Epithelial cell of esophagus (primary cell): ENCODE measurements around the gene L3MBTL1.

Experiments used
- DNase-seq: peaks from one replicate; pipeline ENCODE4 v3.0.0; 2010; ENCODE audit warnings: low read depth
- H3K4me3 ChIP-seq: 2 replicates; pipeline ENCODE4 v1.5.1; 2011; ENCODE audit warnings: mild to moderate bottlenecking, low read length, control low read depth
- TF ChIP-seq, protein P1 (sequence below): IDR thresholded peaks from 2 replicates; pipeline ENCODE4 v1.5.1; 2011; ENCODE audit warnings: low read depth, mild to moderate bottlenecking, low read length, control low read depth, inconsistent platforms; ENCODE audit not compliant: insufficient read depth; ENCODE audit errors: missing control alignments

L3MBTL1 gene

GRCh38 chr20:43534791-43535350 lies 27.4 kb downstream of the L3MBTL1 start:
- H3K4me3 ChIP-seq: no peak overlapping the region
- TF ChIP-seq, protein P1, sequence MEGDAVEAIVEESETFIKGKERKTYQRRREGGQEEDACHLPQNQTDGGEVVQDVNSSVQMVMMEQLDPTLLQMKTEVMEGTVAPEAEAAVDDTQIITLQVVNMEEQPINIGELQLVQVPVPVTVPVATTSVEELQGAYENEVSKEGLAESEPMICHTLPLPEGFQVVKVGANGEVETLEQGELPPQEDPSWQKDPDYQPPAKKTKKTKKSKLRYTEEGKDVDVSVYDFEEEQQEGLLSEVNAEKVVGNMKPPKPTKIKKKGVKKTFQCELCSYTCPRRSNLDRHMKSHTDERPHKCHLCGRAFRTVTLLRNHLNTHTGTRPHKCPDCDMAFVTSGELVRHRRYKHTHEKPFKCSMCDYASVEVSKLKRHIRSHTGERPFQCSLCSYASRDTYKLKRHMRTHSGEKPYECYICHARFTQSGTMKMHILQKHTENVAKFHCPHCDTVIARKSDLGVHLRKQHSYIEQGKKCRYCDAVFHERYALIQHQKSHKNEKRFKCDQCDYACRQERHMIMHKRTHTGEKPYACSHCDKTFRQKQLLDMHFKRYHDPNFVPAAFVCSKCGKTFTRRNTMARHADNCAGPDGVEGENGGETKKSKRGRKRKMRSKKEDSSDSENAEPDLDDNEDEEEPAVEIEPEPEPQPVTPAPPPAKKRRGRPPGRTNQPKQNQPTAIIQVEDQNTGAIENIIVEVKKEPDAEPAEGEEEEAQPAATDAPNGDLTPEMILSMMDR: no peak
- no peak for DNase-seq

GRCh38 chr20:43535370-43536004 lies 28.0 kb downstream of the L3MBTL1 start:
- no peak for DNase-seq
- TF ChIP-seq, protein P1: no peak
- no peak overlapping the region for H3K4me3 ChIP-seq

DNA sequence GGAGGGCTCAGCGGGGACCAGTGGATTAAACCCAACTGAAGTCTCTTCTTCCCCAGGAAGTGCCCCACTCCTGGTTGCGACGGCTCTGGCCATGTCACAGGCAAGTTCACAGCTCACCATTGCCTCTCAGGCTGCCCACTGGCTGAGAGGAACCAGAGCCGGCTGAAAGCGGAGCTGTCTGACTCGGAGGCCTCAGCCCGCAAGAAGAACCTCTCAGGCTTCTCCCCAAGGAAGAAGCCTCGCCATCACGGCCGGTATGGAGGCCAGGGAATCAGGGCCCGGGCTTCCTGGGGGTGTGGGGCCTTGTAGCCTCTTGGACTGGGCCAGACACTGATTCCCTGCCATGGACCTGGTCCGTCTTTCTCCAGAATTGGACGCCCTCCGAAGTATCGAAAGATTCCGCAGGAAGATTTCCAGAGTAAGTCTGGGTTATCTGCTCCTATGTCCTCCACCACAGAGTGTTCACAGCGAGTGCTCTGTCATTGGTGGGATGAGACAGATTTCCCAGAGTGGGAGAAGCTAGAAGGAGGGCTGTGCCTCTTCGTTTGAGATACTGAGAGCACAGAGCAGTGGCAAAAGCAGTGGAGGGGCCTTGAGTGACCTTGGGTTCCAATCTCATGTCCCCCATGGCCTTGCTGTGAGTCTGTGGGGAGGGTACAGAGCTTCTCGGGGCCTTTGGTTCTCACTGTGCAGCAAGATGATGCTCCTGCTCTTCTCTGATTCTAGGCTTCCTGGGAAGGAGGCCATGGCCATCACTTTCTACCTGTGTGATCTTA lies 28.7 kb downstream of the L3MBTL1 start:
- no peak for DNase-seq
- TF ChIP-seq, protein P1: no peak
- H3K4me3 ChIP-seq: no peak overlapping the region

DNA sequence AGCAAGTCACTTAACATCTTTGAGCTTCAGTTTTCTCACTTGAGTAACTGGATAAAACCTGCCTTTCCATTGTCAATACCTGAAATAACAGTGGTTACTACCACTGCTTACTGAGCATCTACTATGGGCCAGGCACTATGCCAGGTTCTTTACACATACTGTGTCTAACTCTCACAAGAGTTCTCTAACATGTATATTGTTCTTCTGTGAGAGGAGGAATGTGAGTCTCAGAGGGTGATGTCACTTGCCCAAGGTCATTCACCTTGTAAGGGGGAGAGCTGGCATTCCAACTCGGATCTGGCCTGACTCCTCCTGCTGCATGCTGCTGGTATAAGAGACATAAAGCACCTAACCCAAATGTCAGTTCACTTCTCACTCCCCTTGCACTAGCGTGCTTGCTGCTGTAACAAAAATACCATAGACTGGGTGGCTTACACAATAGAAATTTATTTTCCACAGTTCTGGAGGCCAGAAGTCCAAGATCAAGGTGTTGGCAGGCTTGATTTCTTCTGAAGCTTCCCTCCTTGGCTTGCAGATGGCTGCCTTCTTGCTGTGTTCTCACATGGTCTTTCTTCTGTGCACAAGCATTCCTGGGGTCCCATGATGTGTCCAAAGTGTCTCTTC lies 29.4 kb downstream of the L3MBTL1 start:
- peak; percentile 24 for DNase-seq
- no peak overlapping the region for H3K4me3 ChIP-seq
- TF ChIP-seq, protein P1: no peak

DNA sequence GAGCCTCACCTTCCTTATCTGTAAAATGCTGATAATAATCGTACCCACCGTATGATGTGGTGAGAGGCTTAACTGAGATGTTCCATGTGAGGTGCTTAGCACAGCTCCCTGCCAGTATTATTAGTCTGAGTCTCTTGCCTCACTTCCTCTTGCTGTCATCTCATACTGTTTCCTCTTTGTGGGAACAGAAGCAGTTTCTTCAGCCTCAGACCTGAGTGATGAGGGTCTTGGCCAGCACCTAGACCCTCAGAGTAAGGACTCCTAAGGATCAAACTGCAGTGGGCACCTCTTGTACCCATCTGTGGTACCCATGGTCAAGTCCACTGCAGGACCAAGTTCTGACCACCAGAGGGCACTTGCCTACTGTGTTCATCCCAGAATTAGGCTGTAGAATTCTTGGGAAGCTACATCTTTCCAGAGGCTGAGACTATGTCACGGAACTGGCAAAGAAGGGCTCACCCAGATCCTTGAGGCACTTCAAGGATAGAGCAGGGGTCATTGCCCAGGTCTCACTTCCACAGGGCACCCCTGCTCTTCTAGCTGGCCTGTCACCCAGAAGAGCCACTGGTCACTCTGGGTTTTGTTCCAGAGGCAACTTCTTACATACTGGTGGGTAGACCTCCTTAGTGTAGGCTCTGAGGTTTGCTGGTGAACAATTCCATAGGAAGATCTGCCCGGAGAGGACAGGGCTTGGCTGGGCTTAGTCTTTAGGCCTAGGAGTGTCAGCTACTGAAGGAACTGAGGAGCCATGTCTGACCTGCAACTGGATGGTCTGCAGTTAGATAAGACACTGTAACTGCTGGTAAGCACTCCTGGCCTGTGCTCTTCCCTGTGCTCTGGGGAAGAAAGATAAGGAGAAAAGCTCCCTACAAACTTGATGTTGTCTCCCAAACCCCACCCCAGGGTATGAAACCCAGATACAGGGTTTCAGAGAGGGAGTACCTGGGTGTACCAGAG lies 30.7 kb downstream of the L3MBTL1 start:
- H3K4me3 ChIP-seq: no peak overlapping the region
- peak; percentile 58 for DNase-seq
- TF ChIP-seq, protein P1: peak; percentile 99
